GM23248 (cell line): ENCODE data around the gene ATG7.

Source experiments
- EZH2 ChIP-seq: fragments of 200-600 bp; sonication (generic); IDR thresholded peaks from 2 replicates; pipeline ENCODE4 v1.6.1; 2018; ENCODE audit warnings: antibody characterized with exemption, mild to moderate bottlenecking; ENCODE audit not compliant: insufficient read depth, poor library complexity, severe bottlenecking
- EZH2phosphoT487 ChIP-seq: fragments of 200-600 bp; sonication (generic); IDR thresholded peaks from 2 replicates; pipeline ENCODE4 v1.6.1; 2018; ENCODE audit warnings: antibody characterized with exemption, moderate library complexity, mild to moderate bottlenecking, low read depth; ENCODE audit not compliant: insufficient read depth

DNA sequence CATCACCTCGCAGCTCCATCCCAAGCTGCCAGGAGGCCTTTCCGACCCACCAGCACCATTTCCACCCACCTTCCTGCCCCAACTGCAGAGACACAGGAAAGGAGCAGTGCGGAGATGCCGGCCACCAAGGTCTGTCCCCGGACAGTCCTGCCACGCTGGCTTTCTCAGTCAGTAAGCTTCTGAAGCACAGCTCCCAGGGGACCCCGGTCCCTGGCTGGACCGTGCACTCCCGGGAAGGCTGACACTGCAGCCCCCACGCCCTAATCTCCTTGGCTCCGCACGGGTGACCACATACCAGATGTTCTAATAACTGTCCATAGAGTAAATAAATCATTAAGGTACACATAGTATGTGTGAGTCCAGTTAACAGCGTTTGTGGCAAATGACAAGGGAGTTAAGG is 298.1 kb downstream of the ATG7 start:
- TF ChIP-seq EZH2 (no peak), EZH2phosphoT487 (no peak)
